Psoas muscle (tissue), 8 donors: ENCODE measurements around the gene PSMD8. TPM values are rescaled to one million over a fixed set of nuclear protein-coding genes. Genes with fewer than 3 reads are reported as not detected.

ENCODE experiments used
- ATAC-seq, 4 donors: fragments of 200-7000 bp; cut with Tn5 transposase; one replicate each; pipeline ENCODE4 v1.9.1; 2020; ENCODE audit warnings: moderate library complexity in 3 of 4, mild to moderate bottlenecking in 2 of 4
- DNase-seq, 2 donors: peaks; one replicate each; pipeline ENCODE4 v3.0.0-alpha.2; 2020
- H3K27ac ChIP-seq: fragments of 200-600 bp; one replicate; pipeline ENCODE4 v1.8.0; 2022
- H3K27me3 ChIP-seq, 3 donors: fragments of 200-600 bp in 1 of 3; one replicate each; pipeline versions ENCODE4 v1.6.1 to v1.8.0; 2013 to 2022; ENCODE audit warnings: low read length in 2 of 3, mild to moderate bottlenecking in 2 of 3, moderate library complexity in 1 of 3; ENCODE audit not compliant: insufficient read depth in 3 of 3
- H3K36me3 ChIP-seq, 2 donors: fragments of 200-600 bp in 1 of 2; one replicate each; pipeline versions ENCODE4 v1.6.1 to v1.8.0; 2013 to 2022; ENCODE audit warnings: low read depth in 1 of 2, mild to moderate bottlenecking in 1 of 2, moderate library complexity in 1 of 2; ENCODE audit not compliant: insufficient read depth in 1 of 2
- H3K4me1 ChIP-seq: fragments of 200-600 bp; one replicate; pipeline ENCODE4 v1.8.0; 2022
- H3K4me3 ChIP-seq: fragments of 200-600 bp; one replicate; pipeline ENCODE4 v1.8.0; 2022; ENCODE audit warnings: mild to moderate bottlenecking
- H3K9me3 ChIP-seq: fragments of 200-600 bp; one replicate; pipeline ENCODE4 v1.8.0; 2022
- WGBS, 3 donors: extraction: QIAGEN DNeasy Blood & Tissue Kit; methylation state at CpG; one replicate each; pipeline versions ENCODE4 v1.1.6 to v1.1.7; 2013; 5-methylcytosine and 5-hydroxymethylcytosine counted together
- intact Hi-C, 2 donors: fragments of 100-400 bp; cut with DNase I; formaldehyde crosslinking; loops; one replicate each; pipeline versions ENCODE4 v1.11.0 to v1.14.2; 2022
- polyA plus RNA-seq, 3 donors: library from polyadenylated mRNA; stranded (reverse); fragments of 200-250 nt; gene quantifications; one replicate each; pipeline ENCODE4 v1.2.3, GENCODE V29; 2013
- total RNA-seq, 4 donors: library from RNA; stranded (reverse); fragmentation: NEBNext Ultra II Directional in 2 of 4; extraction: Animal tissue kit (Norgen Biotek cat#: 25700) in 2 of 4; gene quantifications; one replicate each; pipeline versions ENCODE4 v1.2.1 to v1.2.4, GENCODE V29; 2021 to 2023
- TF ChIP-seq, protein P1 (sequence below): fragments of 200-600 bp; IDR thresholded peaks from one replicate; pipeline ENCODE4 v1.8.0; 2022; ENCODE audit warnings: antibody characterized with exemption
- donor health status: healthy with polysubstance abuse.
- donor health status: DM: no; HTN: no; CAD: no; lungs with moderate emphysema.
- donor health status: Bipolar disorder and iron deficiency.
- donor health status: healthy.
- donor health status: DM: yes; HTN: yes; CAD: no.
- donor health status: DM: no; HTN: no; CAD: no.
- donor health status: DM: no; HTN: no; CAD: no.
- donor health status: DM: yes; HTN: yes; CAD: no.

Gene PSMD8
- total and polyA plus RNA-seq, 7 donors, result 348 to 1,414 (median 791) TPM

DNA sequence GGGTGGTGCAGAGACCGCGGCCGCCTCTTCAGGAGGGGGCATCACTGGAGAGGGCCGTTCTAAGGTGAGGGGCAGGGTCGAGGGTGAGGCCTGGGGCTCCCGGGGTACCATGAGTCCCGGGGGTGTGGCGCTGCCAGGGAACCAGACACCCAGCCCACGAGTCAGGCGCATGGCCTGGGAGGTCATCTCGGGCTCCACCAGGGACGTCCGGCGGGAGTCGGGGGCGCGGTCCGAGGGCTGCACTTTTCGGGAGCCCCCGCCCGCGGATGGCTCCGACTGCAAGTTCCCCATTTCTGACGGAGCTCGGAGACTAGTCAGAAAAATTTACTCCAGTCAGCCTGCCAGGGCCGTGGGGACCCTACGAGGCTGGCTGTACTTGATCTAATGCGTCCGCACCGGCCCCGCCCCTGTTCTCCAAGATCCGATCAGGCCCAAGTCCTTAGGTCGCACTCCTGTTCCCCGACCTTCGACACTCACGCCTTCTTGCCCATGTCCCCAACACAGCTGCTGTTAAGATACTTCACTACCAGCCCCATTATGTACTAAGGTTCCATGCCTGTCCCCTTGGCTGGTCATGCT, 12.7 kb downstream of the PSMD8 start:
- Histone ChIP-seq H3K27me3 (no peaks in the 10 kb centered on the region), H3K4me3 (peak overlapping the region; percentile 51), H3K9me3 (no peaks in the 10 kb centered on the region), H3K27ac (peak overlapping the region; percentile 1), H3K4me1 (peaks cover 21% of the 10 kb centered on the region), H3K36me3 (peaks cover 18 to 43% of the 10 kb centered on the region in 2 donors)
- ATAC-seq, result peak; percentile 30 to 50 (median 38)
- DNase-seq, result peak; percentile 55 to 76
- intact Hi-C loops, result no loop called here
- whole genome bisulfite sequencing, 3 donors, result 8 to 9% (median 8%) methylated on average over 35 to 36 of the region's 36 CpGs
- TF ChIP-seq, protein P1, sequence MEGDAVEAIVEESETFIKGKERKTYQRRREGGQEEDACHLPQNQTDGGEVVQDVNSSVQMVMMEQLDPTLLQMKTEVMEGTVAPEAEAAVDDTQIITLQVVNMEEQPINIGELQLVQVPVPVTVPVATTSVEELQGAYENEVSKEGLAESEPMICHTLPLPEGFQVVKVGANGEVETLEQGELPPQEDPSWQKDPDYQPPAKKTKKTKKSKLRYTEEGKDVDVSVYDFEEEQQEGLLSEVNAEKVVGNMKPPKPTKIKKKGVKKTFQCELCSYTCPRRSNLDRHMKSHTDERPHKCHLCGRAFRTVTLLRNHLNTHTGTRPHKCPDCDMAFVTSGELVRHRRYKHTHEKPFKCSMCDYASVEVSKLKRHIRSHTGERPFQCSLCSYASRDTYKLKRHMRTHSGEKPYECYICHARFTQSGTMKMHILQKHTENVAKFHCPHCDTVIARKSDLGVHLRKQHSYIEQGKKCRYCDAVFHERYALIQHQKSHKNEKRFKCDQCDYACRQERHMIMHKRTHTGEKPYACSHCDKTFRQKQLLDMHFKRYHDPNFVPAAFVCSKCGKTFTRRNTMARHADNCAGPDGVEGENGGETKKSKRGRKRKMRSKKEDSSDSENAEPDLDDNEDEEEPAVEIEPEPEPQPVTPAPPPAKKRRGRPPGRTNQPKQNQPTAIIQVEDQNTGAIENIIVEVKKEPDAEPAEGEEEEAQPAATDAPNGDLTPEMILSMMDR, result no peak

DNA sequence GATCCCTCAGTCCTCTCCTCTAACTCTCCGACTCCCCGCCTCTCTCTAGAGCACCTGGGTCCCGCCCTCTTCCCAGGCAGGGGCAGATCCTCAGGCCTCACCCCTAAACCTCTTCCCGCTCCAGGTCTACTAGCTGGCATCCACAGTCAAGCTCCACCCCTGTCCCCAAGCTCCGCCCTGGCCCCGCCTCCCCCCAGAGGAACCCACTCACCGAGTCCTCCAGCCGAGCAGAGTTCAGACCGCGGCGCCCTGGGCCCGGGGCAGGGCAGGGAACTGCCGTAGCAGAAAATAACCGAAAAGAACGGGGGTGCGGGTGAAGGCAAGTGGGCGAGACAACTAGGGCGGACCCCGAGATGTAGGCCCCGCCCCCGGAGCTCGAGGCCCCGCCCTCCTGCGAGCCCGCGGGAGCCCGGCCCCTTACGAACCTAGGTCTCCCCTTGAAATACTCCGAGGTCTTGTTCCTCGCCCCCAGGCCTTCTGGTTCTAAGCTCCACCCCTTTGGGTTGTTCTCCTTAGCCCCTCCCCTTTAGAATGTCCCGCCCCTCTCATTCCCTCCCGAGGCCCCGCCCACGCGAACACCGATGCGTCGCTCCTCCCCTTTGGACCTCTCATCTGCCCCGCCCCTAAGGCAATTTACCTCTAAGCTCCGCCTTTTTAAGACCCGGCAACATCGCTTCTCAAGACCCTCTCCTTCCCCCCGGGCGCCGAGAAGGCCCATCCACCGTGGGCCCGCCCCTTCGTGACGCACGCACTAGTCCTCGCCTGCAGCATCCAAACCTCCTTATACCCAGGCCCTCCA, 13.4 kb downstream of the PSMD8 start, which contains the start of gene GGN:
GGN (minus strand) TSS at position 485 of the 799 bp plus-strand sequence. CDS start 773 bp downstream, outside the sequence.
- intact Hi-C loops, result no loop called here

DNA sequence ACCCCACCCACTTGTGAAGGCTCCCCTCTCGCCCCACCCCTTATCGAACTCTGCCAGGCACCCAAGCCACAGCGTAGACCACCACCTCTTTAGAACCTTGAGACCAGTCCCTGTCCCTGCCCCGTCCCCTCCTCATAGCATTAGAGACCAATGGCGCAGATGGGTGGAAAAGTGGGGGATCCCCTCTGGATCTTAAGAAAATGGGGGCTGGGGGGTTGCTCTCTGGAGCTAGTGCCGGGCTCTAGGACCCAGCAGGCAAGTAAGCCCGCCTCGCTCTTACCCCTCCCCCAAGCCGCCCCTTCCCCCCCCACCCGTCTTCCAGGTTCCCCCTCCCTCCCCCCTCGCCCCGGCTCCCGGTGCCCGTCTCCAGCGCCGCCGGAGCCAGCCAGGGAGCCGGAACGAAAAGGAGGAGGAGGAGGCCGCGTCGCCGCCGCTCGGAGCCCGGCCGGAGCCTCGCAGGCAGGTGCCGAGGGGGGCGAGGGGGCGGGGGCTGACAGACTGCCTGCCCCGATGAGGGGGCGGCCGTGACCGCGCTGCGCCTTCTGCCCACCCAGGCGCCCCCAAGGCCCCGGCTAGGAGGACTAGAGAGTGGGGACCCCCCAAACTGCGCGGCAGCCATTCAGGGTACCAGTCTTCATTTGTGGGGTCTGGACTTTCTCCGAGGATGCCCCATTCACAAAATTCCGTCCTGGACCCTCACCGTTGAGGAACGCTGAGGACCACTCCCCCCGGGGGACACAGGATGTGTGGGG, 14.2 kb downstream of the PSMD8 start, which contains the start of gene SPRED3:
SPRED3 (plus strand) TSS at position 349 of the 752 bp plus-strand sequence. CDS start 1,606 bp downstream, outside the sequence.
- H3K4me3 ChIP-seq, result peak within 1 kb of the TSS; percentile 51
- peaks cover 21% of the 10 kb centered on the region for H3K4me1 ChIP-seq
- no peaks in the 10 kb centered on the region for H3K9me3 ChIP-seq
- DNase-seq (peak; percentile 30 to 62), ATAC-seq (peak in 1 of 4 donors; percentile 1)
- peak within 1 kb of the TSS; percentile 1 for H3K27ac ChIP-seq
- TF ChIP-seq, protein P1, result no peak
- intact Hi-C loops, result no loop called here
- no peaks in the 10 kb centered on the region for H3K27me3 ChIP-seq
- H3K36me3 ChIP-seq, result peaks cover 11 to 29% of the 10 kb centered on the region in 2 donors
- 1% methylated on average over 27 to 42 of the region's 46 CpGs for WGBS, 3 donors

More for the DNA sequence above, 13.4 kb downstream of the PSMD8 start, which contains the start of gene GGN:
- H3K27ac ChIP-seq, result peak within 1 kb of the TSS; percentile 1
- peak within 1 kb of the TSS; percentile 51 for H3K4me3 ChIP-seq
- 1 to 2% (median 2%) methylated on average over 39 to 51 of the region's 51 CpGs for WGBS, 3 donors
- TF ChIP-seq, protein P1, result no peak
- peaks cover 21% of the 10 kb centered on the region for H3K4me1 ChIP-seq
- peak; percentile 78 to 88 for DNase-seq
- H3K27me3 ChIP-seq, result no peaks in the 10 kb centered on the region
- H3K36me3 ChIP-seq, result peaks cover 18 to 36% of the 10 kb centered on the region in 2 donors
- no peaks in the 10 kb centered on the region for H3K9me3 ChIP-seq
- ATAC-seq, result peak; percentile 65 to 73 (median 68)

DNA sequence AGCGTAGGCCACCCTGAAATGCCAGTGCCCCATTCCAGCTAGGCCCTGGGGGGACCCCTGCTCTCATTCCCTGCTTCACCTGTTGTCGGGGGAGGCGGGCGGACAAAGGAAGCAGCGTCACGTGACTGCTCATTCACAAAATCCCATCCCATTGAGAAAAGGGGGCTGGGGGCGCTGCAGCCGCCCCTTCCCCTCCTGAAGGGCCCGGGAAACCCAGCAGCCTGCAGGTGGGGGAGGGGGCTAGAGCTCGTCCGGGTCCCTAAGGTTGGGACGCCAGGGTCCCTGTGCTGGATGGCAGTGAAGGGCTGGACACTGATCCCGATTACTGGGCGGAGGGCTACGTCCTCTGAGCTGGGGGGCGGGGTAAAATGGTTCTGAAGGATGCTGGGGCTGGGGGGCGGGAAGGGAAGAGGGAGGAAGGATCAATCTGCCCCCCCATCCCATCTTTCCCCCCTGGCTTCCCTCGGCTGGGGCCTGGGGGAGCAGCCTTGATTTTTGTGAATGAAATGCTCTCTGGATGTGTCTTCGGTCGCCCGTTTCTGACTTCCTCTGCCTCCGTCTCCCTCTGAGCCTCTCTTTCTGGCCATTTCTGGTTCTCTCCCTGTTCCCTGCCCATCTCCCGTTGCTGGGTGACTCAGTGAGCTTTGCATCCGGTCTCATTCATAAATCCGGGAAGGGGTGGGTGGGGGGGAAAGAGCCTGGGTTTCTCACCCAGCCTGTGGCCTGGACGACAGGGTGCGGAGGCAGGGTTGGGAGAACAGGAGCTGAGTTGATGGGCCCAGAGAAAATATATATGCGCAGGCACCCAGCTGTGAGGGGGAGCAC, 14.9 kb downstream of the PSMD8 start:
- ATAC-seq, result no peak
- Histone ChIP-seq H3K27me3 (peaks cover 0 to 4% (median 0%) of the 10 kb centered on the region in 3 donors), H3K27ac (no peak overlapping the region), H3K9me3 (no peaks in the 10 kb centered on the region), H3K4me3 (peak overlapping the region; percentile 51), H3K4me1 (peaks cover 21% of the 10 kb centered on the region), H3K36me3 (peaks cover 5 to 21% of the 10 kb centered on the region in 2 donors)
- no peak for DNase-seq
- intact Hi-C loops, result no loop called here
- TF ChIP-seq, protein P1, result no peak
- 13 to 22% (median 16%) methylated on average over 25 to 28 of the region's 28 CpGs for WGBS, 3 donors
